GM12878 (cell line): ENCODE results near the gene PIPOX. TPM values are rescaled to one million over a fixed set of nuclear protein-coding genes. Genes with fewer than 3 reads are reported as not detected.

Source experiments
- ATAC-seq: fragments of 200-7000 bp; cut with Tn5 transposase; 3 replicates; pipeline ENCODE4 v1.9.1; 2020; ENCODE audit warnings: mild to moderate bottlenecking, moderate library complexity
- BruUV-seq: library from RNA; stranded (reverse); fragments of 400-500 nt; replicated peaks from 2 replicates; lab custom pipeline; 2021; lab: Mats Ljungman, UMichigan
- CTCF ChIA-PET: fragments of 300-600 bp; sonication (Branson Sonifier 250); formaldehyde crosslinking; extraction: SDS; loops from one replicate; lab custom pipeline; 2021; ENCODE audit warnings: inconsistent platforms; lab: Yijun Ruan, JAX
- POLR2A ChIA-PET: fragments of 350-600 bp; formaldehyde crosslinking; extraction: SDS; loops from one replicate; lab custom pipeline; 2021; ENCODE audit warnings: inconsistent platforms; lab: Charles Lee
- RAD21 ChIA-PET: fragments of 300-600 bp; sonication (Branson Sonifier 250); formaldehyde crosslinking; loops from one replicate; lab custom pipeline; 2023; ENCODE audit warnings: antibody characterized with exemption; ENCODE audit not compliant: unreplicated experiment; lab: Charles Lee
- SMC1A ChIA-PET: fragments of 300-600 bp; sonication (Branson Sonifier 250); formaldehyde crosslinking; loops from one replicate; lab custom pipeline; 2023; ENCODE audit not compliant: unreplicated experiment, uncharacterized antibody; lab: Charles Lee
- DNase-seq: peaks from one replicate; pipeline ENCODE4 v3.0.0-alpha.2; 2011; ENCODE audit warnings: low read depth, low spot score
- FAIRE-seq: peaks from 3 replicates; lab custom pipeline; 2011; peaks lifted over from hg19 to GRCh38; lab: Jason Lieb, UNC
- H2AFZ ChIP-seq: 2 replicates; pipeline ENCODE4 v1.6.0; 2011; ENCODE audit warnings: low read depth, low read length, control low read depth; ENCODE audit not compliant: control insufficient read depth
- H3K27ac ChIP-seq: 2 replicates; pipeline ENCODE4 v1.5.1; 2011; ENCODE audit warnings: control low read depth; ENCODE audit not compliant: control insufficient read depth, insufficient read depth
- H3K27me3 ChIP-seq, 2 experiments: replicated peaks in 1 of 2; 2 replicates each; pipeline versions ENCODE4 v1.6.0 to v1.6.1; 2011; ENCODE audit warnings: low read length in 1 of 2; ENCODE audit not compliant: control insufficient read depth in 2 of 2, insufficient read depth in 2 of 2
- H3K36me3 ChIP-seq, 2 experiments: 2 replicates each; pipeline ENCODE4 v1.5.1; 2011; ENCODE audit warnings: low read length in 1 of 2; ENCODE audit not compliant: control insufficient read depth in 2 of 2, insufficient read depth in 2 of 2
- H3K4me1 ChIP-seq: 2 replicates; pipeline ENCODE4 v1.6.1; 2011; ENCODE audit warnings: mild to moderate bottlenecking, low read length, moderate library complexity, mixed read lengths; ENCODE audit not compliant: control insufficient read depth, insufficient read depth
- H3K4me2 ChIP-seq: 2 replicates; pipeline ENCODE4 v1.6.0; 2011; ENCODE audit warnings: control low read depth; ENCODE audit not compliant: control insufficient read depth, insufficient read depth
- H3K4me3 ChIP-seq: fragments of 200-600 bp; sonication (generic); 2 replicates; pipeline ENCODE4 v1.5.1; 2016
- H3K79me2 ChIP-seq: 2 replicates; pipeline ENCODE4 v1.6.0; 2011; ENCODE audit warnings: low read length; ENCODE audit not compliant: control insufficient read depth, insufficient read depth
- H3K9ac ChIP-seq: 2 replicates; pipeline ENCODE4 v1.8.0; 2011; ENCODE audit warnings: low read length, control low read depth, mixed read lengths; ENCODE audit not compliant: control insufficient read depth, insufficient read depth
- H3K9me3 ChIP-seq: replicated peaks from 3 replicates; pipeline ENCODE4 v1.5.1; 2011; ENCODE audit warnings: mild to moderate bottlenecking, low read length; ENCODE audit not compliant: control insufficient read depth, insufficient read depth
- H4K20me1 ChIP-seq: 2 replicates; pipeline ENCODE4 v1.6.0; 2011; ENCODE audit not compliant: control insufficient read depth, insufficient read depth
- CUX1 ChIP-seq: IDR thresholded peaks from 2 replicates; pipeline ENCODE4 v1.6.1; 2012; ENCODE audit warnings: improper control_type of control experiment, low read depth, low read length; ENCODE audit not compliant: insufficient replicate concordance
- MEF2A ChIP-seq: IDR thresholded peaks from 2 replicates; pipeline ENCODE4 v1.6.1; 2011; ENCODE audit warnings: low read depth, mild to moderate bottlenecking, low read length, moderate library complexity; ENCODE audit not compliant: insufficient read depth
- NR2F1 ChIP-seq: fragments of 450-650 bp; conservative IDR thresholded peaks from 2 replicates; pipeline ENCODE4 v1.6.1; 2017; ENCODE audit warnings: mild to moderate bottlenecking
- RELA ChIP-seq: fragments of 450-650 bp; IDR thresholded peaks from 2 replicates; pipeline ENCODE4 v1.8.0; 2014; ENCODE audit warnings: borderline replicate concordance; ENCODE audit not compliant: partially characterized antibody
- ZSCAN29 ChIP-seq: fragments of 450-650 bp; IDR thresholded peaks from 2 replicates; pipeline ENCODE4 v1.6.1; 2017; ENCODE audit warnings: mild to moderate bottlenecking, moderate library complexity
- WGBS: methylation state at CpG from one replicate; pipeline ENCODE4 v1.1.6; 2016; ENCODE audit warnings: low lambda C conversion rate; ENCODE audit not compliant: insufficient replicate concordance, insufficient coverage; ENCODE audit errors: missing lambda C conversion rate; 5-methylcytosine and 5-hydroxymethylcytosine counted together
- in situ Hi-C: fragments of 300-500 bp; cut with MboI; formaldehyde crosslinking; loops from 9 replicates; pipeline ENCODE4 v1.14.3; 2018; ENCODE audit warnings: mixed read lengths
- intact Hi-C: fragments of 100-400 bp; cut with micrococcal nuclease; formaldehyde crosslinking; loops from one replicate; pipeline ENCODE4 v1.14.2; 2022; ENCODE audit not compliant: unreplicated experiment
- polyA plus RNA-seq, 11 experiments: library from polyadenylated mRNA; depleted of rRNA in 4 of 11; unstranded in 6 of 11; stranded (reverse) in 5 of 11; fragments of >200 nt; fragmentation: Nextera tagmentation in 4 of 11; fragmentation: Illumina TruSeq in 1 of 11; extraction: Ambion mirVana in 4 of 11; extraction: Trizol in 1 of 11; gene quantifications; 1 replicate in 1 of 11; 2 replicates in 10 of 11; pipeline versions ENCODE4 v1.2.1 to v1.2.3, GENCODE V29; 2011 to 2016; ENCODE audit warnings: inconsistent platforms in 2 of 11, missing spikeins in 2 of 11, low read depth in 1 of 11
- total RNA-seq, 4 experiments: library from RNA; depleted of rRNA in 3 of 4; stranded (reverse); fragments of >200 nt in 3 of 4; fragmentation: Illumina TruSeq in 1 of 4; extraction: Trizol in 1 of 4; gene quantifications; 2 replicates each; pipeline versions ENCODE4 v1.2.1 to v1.2.3, GENCODE V29; 2013 to 2021

PIPOX gene
- total and polyA plus RNA-seq, 10 of the 15 experiments (the other 5 are each of a cell fraction or from before 2014, with no cell fraction given) = 0.22 to 1.4 (median 0.56) TPM; not detected in 1

GRCh38 chr17:29034510-29034909 lies 8.4 kb upstream of the PIPOX start:
- Histone ChIP-seq H4K20me1 (no peaks in the 10 kb centered on the region), H2AFZ (no peak overlapping the region), H3K27me3 (peaks cover 0 to 1% of the 10 kb centered on the region in 2 experiments; a peak in 1 of 4 replicates), H3K4me2 (no peak overlapping the region), H3K79me2 (no peaks in the 10 kb centered on the region), H3K9me3 (peaks cover 6% of the 10 kb centered on the region; the same call in 2 of the 3 replicates), H3K36me3 (no peaks in the 10 kb centered on the region), H3K4me3 (no peak overlapping the region), H3K4me1 (no peaks in the 10 kb centered on the region), H3K27ac (no peak overlapping the region), H3K9ac (no peak overlapping the region)
- ChIA-PET CTCF (interaction anchor here (0.7 kb wide), 1 partner anchor 420 kb away, joined by 3 read pairs; no protein-coding TSS in a partner anchor), POLR2A (interaction anchor here (0.6 kb wide), 1 partner anchor 933 kb away, joined by 3 read pairs; no protein-coding TSS in a partner anchor), SMC1A (interaction anchor here (1.4 kb wide), 1 partner anchor 9 kb away, joined by 3 read pairs; no protein-coding TSS in a partner anchor), RAD21 (no interaction called here)
- BruUV-seq = no TSS peak
- in situ Hi-C loops = no loop called here
- 0% methylated on average over 1 of the region's 1 CpG for WGBS
- intact Hi-C loops = no loop called here
- ATAC-seq = no peak
- FAIRE-seq = no peak
- TF ChIP-seq MEF2A = no peak
- TF ChIP-seq RELA = no peak
- no peak for TF ChIP-seq NR2F1
- TF ChIP-seq CUX1 = no peak
- TF ChIP-seq ZSCAN29 = no peak
- DNase-seq = no peak
